Spleen (tissue), 7 donors: ENCODE results near the gene ADPRH.
A peak's percentile ranks its signal among the peaks of the same experiment; 100 is the strongest.

Experiments
- CTCF ChIP-seq, 11 experiments: fragments of 200-600 bp in 7 of 11; fragments of 450-650 bp in 4 of 11; sonication (generic) in 4 of 11; IDR thresholded peaks in 8 of 11; conservative IDR thresholded peaks in 3 of 11; 1 replicate in 7 of 11; 2 replicates in 4 of 11; pipeline versions ENCODE4 v1.4.0 to v1.8.0; 2016 to 2021; ENCODE audit warnings: antibody characterized with exemption in 11 of 11, inconsistent platforms in 4 of 11, mild to moderate bottlenecking in 1 of 11
- POLR2A ChIP-seq, 3 donors: fragments of 450-650 bp; IDR thresholded peaks; one replicate each; pipeline ENCODE4 v1.5.1; 2017; ENCODE audit warnings: antibody characterized with exemption in 3 of 3, mild to moderate bottlenecking in 1 of 3
- donor health status: DM: no; HTN: no; CAD: no; lungs with moderate emphysema.
- donor health status: DM: no; HTN: no; CAD: no.
- donor health status: DM: no; HTN: no; CAD: no.

- TF ChIP-seq CTCF (IDR thresholded peaks at IDR 0.05 in 8 of 11, conservative IDR thresholded peaks at IDR 0.05 in 3 of 11): peak in 8 of 11 experiments; percentile 22 to 56 (median 40)
- TF ChIP-seq POLR2A (IDR thresholded peaks at IDR 0.05): no peak
Observed at GRCh38 chr3:119559441-119559963, 19.8 kb upstream of the ADPRH start, which contains the start of gene CD80.
